GM12891 (cell line): ENCODE data around the gene TNRC6C.

Source experiments
- PAX5 ChIP-seq: IDR thresholded peaks from 2 replicates; pipeline ENCODE4 v1.6.1; 2011; ENCODE audit warnings: low read length, moderate library complexity, mild to moderate bottlenecking; ENCODE audit not compliant: insufficient read depth, severe bottlenecking
- POLR2A ChIP-seq: IDR thresholded peaks from 2 replicates; pipeline ENCODE4 v1.6.1; 2011; ENCODE audit warnings: low read depth, low read length, control low read depth
- POLR2AphosphoS5 ChIP-seq: IDR thresholded peaks from 2 replicates; pipeline ENCODE4 v1.6.1; 2011; ENCODE audit warnings: low read depth, low read length, control low read depth
- POU2F2 ChIP-seq: IDR thresholded peaks from 2 replicates; pipeline ENCODE4 v1.6.1; 2011; ENCODE audit warnings: low read depth, mild to moderate bottlenecking, control low read depth, low read length, moderate library complexity
- SPI1 ChIP-seq: IDR thresholded peaks from 2 replicates; pipeline ENCODE4 v1.6.1; 2011; ENCODE audit warnings: low read depth, low read length, control low read depth
- TAF1 ChIP-seq: IDR thresholded peaks from 2 replicates; pipeline ENCODE4 v1.6.1; 2011; ENCODE audit warnings: low read depth, low read length, control low read depth

DNA sequence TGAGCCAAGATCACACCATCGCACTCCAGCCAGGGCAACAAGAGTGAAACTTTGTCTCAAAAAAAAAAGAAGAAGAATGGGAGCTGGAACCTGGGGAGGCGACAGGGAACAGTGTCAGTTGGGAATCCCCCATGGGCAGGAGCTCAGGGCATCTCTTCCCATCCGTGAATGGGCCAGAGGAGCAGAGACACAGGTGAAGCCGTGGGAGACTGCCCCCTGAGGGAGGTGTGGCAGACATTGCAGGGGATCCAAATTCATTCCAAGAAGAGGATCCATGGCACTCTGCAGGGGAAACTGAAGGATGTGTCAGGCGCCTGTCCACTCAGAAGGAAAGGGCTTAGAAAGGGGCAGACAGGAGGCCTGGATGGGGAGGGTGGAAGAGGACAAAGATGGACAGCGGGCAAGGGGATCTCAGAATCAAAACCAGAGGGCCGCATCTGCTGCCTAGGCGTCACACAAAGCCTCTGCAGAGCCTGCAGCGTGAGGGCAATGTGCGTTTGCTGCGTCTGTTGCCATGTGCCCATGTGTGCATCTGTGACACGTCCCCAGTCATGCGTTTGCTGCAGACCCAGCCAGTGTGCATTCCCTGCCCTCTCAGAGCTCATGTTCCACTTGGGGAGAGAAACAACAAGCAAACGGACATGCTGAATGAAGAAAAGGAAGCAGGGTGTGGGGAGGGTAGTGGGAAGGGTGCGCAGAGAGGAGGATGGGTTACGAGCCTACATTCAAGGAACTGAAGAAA lies 30.6 kb upstream of the TNRC6C start:
- TF ChIP-seq POLR2A (no peak), POLR2AphosphoS5 (no peak), TAF1 (no peak), SPI1 (no peak), POU2F2 (no peak), PAX5 (no peak)
